HG02970 (cell line): ENCODE data around the gene PDLIM7.

ENCODE experiments used
- ATAC-seq: cut with Tn5 transposase; IDR thresholded peaks from one replicate; pipeline ENCODE4 v1.9.1; 2021; ENCODE audit warnings: mild to moderate bottlenecking, moderate library complexity, moderate number of reproducible peaks; ENCODE audit not compliant: unreplicated experiment, low FRiP score

Gene PDLIM7

GRCh38 chr5:177459819-177460628 lies 37.4 kb downstream of the PDLIM7 start:
- no peak for ATAC-seq

DNA sequence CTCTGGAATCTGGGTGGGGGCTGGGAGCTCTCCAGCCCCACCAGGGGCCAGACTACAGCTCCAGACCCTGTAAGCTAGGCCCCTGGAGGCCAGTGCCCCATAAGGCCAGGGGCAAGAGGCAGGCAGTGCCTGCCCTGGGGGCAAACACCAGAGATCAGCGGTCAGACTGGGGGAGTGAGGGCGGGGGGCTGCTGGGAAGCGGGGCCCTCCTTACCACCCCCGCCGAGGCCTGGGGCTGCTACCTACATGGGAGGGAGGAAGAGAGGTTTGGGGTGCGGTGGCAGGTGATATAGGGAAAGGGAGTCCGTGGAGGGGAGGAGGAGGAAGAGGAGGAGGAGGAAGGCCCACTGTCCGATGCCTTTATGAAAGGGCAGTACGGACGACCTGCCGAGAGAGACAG lies 38.0 kb downstream of the PDLIM7 start:
- no peak for ATAC-seq

GRCh38 chr5:177458912-177459350 lies 38.5 kb downstream of the PDLIM7 start:
- ATAC-seq, result no peak

GRCh38 chr5:177457852-177458681 lies 39.3 kb downstream of the PDLIM7 start:
- ATAC-seq, result no peak

DNA sequence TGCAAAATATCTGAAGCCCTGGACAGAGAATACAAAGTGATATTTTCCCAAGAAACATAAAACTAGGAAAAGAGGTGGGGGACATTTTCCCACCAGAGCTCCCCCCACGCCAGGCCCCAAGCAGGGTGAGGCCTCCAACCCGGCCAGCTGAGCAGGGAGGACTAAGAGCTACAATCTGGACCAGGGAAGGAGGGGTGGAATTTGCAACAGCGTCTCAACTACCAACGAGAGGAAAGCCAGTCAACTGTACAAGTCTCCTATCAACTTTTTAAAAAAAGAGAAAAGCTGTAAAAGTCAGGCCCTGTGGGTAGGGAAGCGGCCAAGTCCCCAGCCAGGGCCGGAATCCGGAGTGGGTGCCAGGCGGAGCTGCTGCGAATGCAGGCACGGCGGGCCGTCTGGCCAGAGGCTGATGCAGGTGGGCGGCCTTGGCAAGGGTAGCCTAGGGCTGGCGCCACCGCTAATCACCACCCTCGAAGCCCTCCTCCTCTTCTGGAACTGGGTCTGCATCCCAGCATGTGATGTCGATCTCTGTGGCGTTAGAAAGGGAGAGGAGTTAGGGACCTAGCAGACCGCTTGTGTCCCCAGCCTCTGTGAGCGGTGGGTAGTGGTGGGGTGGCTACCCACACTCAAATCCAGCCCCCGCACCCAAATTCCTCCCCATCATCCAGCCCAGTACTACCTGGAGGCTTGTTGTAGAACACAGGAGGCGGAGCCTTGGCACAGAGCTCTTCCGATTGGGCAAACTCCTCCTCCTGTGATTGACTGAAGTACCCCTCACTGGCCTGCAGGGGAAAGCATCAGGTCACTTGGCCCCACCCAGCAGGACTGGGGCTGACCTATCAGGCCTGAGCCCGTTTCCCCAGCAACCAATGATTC lies 40.2 kb downstream of the PDLIM7 start:
- ATAC-seq, result no peak

- ATAC-seq, result no peak
Observed at GRCh38 chr5:177456591-177456964, 40.8 kb downstream of the PDLIM7 start.

GRCh38 chr5:177455661-177456590 lies 41.5 kb downstream of the PDLIM7 start:
- ATAC-seq, result peak; percentile 11

DNA sequence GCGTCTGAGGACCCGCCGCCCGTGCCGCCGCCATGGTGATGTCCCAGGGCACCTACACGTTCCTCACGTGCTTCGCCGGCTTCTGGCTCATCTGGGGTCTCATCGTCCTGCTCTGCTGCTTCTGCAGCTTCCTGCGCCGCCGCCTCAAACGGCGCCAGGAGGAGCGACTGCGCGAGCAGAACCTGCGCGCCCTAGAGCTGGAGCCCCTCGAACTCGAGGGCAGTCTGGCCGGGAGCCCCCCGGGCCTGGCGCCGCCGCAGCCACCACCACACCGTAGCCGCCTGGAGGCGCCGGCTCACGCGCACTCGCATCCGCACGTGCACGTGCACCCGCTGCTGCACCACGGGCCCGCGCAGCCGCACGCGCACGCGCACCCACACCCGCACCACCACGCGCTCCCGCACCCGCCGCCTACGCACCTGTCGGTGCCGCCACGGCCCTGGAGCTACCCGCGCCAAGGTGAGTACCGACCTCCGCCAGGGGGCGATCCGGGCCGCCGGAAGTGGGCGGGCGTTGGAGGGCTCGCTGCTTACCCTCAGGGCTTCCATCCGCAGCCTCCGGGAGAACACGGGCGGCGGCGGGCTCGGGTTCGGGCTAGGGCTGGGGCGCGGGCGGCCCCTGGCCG lies 42.3 kb downstream of the PDLIM7 start:
- peak; percentile 54 for ATAC-seq

DNA sequence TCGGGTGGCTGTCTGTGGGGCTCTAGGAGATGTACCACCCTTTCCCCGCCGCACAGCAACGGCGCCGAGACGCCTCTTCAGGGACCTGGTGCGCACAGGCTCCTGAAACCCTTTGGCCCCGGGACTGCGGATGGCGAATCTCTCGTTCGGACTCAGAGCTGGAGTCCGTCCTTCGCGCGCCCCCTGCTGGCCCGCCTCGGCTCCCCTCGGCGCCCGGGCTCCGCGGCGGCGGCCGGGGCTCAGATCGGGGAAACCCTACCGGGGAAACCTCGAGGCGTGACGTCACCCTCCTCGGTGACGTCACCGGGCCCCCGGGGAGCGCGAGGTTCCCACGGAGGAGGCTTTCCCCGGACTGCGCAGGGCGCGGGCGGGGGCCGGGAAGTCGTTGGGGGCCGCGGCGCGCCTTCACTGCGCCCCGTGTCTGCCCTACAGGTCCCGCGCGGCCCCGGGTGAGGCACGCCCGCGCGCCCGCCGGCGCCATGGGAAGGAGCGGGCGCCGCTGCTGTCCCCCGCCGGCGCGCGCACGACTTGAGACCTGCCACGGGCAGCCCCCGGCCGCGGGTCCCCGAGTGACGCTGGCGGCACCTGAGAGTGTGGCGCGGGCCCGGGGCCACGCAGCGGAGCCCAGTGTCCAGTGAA lies 42.9 kb downstream of the PDLIM7 start:
- ATAC-seq, result peak; percentile 46

DNA sequence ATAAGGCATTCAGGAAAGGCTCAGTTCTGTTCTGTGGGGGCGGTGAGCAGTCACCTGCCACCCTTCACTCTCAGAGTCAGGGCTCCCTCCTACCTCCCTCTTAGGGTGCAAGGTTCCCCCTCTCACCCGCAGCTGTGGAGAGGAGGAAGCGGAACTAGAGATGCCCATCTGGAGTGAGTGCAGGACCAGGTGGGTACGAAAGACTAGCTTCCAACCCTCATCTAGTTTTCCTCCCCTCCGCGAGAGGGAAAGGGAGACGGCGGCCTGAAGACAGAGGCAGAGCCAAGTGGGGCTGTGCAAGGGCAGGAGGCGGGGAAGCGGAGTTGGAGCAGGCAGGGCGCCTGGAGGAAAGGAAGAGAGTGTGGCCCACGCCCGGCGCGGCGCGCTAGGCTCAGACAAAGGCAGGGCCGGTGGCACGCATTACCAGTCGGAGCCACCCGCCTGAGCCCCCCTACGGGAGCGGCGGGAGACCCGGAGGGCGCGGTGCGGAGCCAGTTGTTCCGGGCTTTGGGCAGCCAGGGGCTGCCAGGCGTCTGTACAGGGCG lies 43.5 kb downstream of the PDLIM7 start:
- ATAC-seq, result peak; percentile 3

DNA sequence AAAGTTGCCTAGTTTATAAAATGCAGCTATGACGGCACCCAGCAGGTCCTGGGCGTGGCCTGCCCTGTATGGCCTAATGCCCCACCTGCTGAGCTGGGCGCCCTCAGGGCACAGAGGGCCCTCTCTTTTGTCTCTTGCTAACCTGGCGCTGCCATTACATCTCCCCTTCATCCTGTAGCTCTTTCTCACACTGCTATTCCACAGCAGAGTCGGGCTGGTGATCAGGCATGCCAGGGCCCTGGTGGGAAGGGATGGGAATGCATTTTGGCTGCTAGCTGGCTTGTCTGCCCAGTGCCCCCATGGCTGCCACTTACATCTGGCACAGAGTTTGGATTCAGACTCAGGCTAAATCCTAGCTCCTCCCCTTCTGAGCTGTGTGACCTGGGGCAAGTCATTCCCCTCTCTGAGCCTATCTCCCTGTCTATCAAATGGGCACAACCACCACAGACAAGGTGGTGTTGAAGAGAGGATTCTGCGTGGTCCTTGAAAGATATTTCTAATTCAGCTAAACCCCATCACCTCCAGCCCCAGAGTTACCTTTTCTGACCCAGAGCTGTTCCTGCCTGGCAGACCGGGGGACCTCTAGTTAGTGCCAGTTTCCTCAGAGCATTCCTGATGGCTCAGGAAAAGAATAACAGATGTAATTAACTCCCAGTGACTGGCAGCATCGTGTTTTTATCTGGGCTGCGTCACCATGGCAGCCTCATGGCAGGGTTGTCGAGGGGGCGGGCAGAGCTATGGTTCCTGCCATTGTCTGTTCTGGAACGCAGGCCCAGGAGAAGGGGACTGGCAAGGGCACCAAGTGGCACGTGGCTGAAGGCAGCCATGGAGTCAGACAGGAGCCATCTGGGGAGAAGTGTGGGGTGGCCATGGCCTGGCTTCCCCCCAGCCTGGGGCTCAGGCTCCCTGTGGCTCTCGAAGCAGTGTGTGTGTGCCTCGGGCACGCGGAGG lies 44.4 kb downstream of the PDLIM7 start:
- no peak for ATAC-seq

DNA sequence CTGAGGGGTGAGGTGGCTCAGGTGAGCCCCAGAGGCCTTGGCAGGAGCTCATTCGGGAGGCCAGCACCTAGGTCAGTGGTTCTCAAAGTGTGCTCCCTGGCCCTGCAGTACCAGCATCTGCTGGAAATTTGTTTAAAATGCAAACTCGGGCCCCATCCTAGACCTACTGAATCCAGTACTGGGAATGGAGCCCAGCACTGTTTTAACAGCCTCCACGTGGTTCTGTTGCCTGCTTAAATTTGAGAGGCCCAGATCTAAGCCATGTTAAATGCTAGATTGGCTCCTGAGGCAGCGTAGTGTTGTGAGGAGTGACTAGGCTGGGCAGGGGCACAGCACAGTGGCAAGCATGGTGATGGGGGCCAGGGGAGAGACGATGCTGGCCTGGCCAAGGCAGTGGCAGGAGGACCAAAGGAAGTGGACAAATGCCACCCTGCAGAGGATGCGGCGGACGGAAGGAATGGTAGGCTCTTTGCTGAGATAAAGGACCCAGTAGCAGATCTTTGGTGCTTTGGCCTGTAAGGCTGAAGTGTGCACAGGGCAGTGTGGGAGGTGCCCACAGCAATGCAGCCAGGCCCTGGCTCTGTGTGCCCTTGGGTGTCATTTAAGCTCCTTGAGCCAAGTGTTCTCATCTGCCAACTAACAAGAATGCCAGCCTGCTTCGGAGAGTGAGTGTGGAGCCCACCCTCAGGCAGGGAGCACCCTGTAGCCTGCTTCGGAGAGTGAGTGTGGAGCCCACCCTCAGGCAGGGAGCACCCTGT lies 46.6 kb downstream of the PDLIM7 start:
- no peak for ATAC-seq

GRCh38 chr5:177449140-177450061 lies 48.0 kb downstream of the PDLIM7 start:
- ATAC-seq, result no peak

DNA sequence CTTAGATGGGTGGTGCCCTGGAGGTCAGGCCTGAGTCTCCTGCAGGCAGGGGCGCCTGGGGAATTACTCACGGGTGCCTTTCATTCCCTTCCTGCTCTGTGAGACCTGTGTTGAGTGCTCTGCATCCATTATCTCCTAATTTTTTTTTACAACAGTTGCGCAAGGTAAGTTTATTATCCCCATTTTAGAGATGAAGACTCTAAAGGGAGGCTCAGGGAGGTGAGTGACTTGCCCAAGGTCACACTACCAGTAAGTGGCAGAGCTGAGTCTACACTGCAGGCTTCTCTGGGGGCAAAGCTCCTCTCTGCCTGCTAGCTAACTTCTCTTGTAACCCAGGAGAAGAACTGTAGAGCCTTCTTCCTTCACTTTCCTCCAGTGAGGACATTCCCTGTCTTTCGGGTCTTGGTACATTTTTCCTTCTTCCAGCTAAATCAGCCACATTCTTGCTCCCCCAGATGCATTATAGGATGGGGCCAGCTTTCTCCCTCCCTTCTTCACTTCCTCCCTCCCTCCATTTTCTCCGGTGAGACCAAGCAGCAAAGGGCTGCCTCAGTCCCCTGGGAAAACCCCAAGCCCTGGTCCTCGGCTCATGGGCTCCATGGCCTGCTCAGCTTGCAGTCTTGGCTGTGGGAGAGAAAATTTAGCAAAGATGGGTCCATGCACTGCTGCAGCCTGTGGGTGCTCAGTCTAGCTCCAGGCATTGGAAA lies 49.0 kb downstream of the PDLIM7 start:
- no peak for ATAC-seq
